ENCODE measurements around the gene SBK2. TPM values are rescaled to one million over a fixed set of nuclear protein-coding genes. Genes with fewer than 3 reads are reported as not detected.

SBK2 gene
- total RNA-seq, 3 donors from 2014 or later (not counting 1 experiment from before 2014, with no cell fraction given) = not detected

DNA sequence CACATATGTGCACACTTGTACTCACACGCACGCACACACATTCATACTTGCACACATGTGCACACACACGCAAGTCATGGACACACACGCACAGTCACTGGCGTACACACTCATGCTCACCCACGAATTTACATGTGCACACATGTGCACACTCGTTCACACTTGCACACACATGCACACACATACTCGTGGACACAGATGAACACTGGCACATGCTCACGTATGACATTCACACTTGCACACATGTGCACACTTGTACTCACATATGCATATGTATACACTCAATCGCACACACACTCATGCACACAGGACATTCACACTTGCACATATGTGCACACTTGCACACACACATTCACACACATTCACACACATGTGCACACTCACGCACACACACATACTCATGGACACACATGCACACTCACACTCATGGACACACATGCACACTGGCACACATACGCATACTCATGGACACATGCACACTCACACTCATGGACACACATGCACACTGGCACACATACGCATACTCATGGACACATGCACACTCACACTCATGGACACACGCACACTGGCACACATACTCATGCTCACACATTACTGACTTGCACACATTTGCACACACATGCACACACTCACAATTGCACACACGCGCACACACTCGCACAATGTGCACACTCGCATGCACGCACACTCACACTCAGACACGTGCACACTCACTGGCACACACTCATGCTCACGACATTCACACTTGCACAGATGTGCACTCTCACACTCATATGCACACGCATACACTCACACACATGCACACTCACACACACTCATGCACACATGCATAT lies 9.5 kb downstream of the SBK2 start:
- Histone ChIP-seq H3K36me3 (ENCODE audit: control insufficient read depth, insufficient read depth, low read length) (no peaks in the 10 kb centered on the region), H3K9me3 (ENCODE audit: control insufficient read depth, insufficient read depth, low read length) (no peaks in the 10 kb centered on the region), H3K4me1 (ENCODE audit: control insufficient read depth, insufficient read depth, low read length) (peaks cover 4% of the 10 kb centered on the region), H3K4me3 (ENCODE audit: low read length) (no peak overlapping the region), H3K27ac (ENCODE audit: low read length) (no peak overlapping the region), H3K27me3 (ENCODE audit: control insufficient read depth, insufficient read depth, low read length) (no peaks in the 10 kb centered on the region)
- no peak overlapping the region for H3K27ac Mint-ChIP-seq
- ATAC-seq (peak in 1 of 3 donors; percentile 14), DNase-seq (no peak)
- H3K4me3 Mint-ChIP-seq = no peak overlapping the region
- WGBS (ENCODE audit: insufficient coverage) = 87% methylated on average over 22 of the region's 22 CpGs
- TF ChIP-seq, protein P1, sequence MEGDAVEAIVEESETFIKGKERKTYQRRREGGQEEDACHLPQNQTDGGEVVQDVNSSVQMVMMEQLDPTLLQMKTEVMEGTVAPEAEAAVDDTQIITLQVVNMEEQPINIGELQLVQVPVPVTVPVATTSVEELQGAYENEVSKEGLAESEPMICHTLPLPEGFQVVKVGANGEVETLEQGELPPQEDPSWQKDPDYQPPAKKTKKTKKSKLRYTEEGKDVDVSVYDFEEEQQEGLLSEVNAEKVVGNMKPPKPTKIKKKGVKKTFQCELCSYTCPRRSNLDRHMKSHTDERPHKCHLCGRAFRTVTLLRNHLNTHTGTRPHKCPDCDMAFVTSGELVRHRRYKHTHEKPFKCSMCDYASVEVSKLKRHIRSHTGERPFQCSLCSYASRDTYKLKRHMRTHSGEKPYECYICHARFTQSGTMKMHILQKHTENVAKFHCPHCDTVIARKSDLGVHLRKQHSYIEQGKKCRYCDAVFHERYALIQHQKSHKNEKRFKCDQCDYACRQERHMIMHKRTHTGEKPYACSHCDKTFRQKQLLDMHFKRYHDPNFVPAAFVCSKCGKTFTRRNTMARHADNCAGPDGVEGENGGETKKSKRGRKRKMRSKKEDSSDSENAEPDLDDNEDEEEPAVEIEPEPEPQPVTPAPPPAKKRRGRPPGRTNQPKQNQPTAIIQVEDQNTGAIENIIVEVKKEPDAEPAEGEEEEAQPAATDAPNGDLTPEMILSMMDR (IDR thresholded peaks at IDR 0.05) = no peak
- peaks cover 0 to 3% of the 10 kb centered on the region in 2 donors for H3K27me3 Mint-ChIP-seq (ENCODE audit: low read depth in 2 of 2)
- intact Hi-C loops (cut with micrococcal nuclease) = no loop called here
- no peaks in the 10 kb centered on the region for H3K9me3 Mint-ChIP-seq
- no peaks in the 10 kb centered on the region for H3K36me3 Mint-ChIP-seq
- no peaks in the 10 kb centered on the region for H3K4me1 Mint-ChIP-seq

DNA sequence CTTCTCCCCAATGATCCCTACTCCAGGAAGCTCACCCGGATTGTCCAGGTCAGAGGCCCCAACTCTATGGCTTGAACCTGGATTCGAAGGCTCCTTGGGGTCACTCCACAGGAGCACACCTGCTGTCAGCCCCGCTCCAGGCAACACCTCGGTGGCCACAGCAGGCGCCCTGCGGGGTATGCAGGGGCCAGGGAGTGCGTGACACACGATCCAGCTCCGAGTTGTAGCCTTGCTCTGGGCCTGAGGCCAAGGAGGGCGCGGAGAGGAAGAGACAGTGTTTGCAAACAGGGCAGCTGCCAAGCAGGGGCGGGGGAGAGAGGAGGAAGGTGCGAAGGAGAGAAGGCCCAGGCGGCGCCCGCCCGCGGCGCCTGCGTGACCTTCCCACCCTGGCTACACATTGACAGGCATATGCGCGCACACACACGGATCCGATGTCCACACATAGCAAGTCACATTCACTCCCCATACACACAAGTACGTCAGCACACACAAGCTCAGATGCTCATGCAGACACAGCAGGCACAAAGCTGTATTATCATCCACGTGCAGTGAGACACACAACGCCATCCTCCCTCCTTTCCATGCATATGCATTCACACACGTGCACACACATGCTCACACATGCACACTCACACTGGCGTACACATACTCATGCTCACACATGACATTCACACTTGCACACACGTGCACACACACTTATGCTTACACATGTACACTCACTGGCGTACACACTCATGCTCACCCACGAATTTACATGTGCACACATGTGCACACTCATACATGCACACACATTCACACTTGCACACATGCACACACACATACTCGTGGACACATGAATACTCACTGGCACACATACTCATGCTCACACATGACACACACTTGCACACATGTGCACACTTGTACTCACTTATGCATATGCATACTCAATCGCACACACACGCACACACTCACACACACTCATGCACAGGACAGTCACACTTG lies 10.4 kb downstream of the SBK2 start:
- peak; percentile 49 to 79 (median 57) for ATAC-seq
- 35% methylated on average over 35 of the region's 35 CpGs for WGBS (ENCODE audit: insufficient coverage)

DNA sequence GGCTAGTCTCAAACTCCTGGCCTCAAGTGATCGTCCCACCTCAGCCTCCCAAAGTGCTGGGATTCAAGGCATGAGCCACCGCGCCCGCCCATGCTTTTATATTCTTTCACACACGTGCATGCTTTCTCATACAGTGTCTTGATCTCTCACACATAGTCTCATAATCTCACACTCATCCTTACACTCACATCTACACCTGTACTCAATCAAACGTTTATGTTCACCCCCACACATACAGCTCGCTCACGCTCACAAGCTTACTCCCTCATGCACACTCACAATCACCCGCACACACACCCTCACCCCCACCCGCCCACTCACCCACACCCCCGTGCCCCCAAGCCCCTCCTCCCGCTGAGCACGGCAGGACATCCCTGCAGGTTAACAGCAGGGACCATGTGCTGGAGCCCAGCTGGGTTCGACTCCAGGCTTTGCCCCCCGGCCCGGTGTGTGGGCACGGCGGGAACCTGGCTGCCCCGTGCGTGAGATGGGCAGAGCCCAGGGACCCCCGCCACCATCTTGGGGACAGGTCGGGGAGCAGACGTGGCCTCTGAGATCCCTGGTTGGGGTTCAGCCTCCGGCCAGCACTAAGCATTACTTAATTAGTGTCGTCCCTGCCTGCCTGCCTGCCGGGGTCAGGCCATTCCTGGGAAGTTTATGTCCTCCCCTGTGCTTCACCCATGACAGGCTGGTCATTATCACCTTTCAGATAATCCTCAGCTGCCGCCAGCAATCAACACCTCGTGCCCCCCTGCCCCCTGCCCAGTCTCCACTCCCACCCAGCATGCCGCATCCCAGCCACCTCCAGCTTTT lies 11.4 kb downstream of the SBK2 start:
- Mint-ChIP-seq H3K4me3 (no peak overlapping the region), H3K4me1 (no peaks in the 10 kb centered on the region), H3K9me3 (no peaks in the 10 kb centered on the region), H3K36me3 (no peaks in the 10 kb centered on the region), H3K27me3 (ENCODE audit: low read depth in 2 of 2) (peaks cover 0 to 3% of the 10 kb centered on the region in 2 donors), H3K27ac (no peak overlapping the region)
- DNase-seq (no peak), ATAC-seq (no peak)
- 83% methylated on average over 28 of the region's 29 CpGs for WGBS (ENCODE audit: insufficient coverage)
- no peaks in the 10 kb centered on the region for H3K27me3 ChIP-seq (ENCODE audit: control insufficient read depth, insufficient read depth, low read length)
- TF ChIP-seq, protein P1 (IDR thresholded peaks at IDR 0.05) = no peak
- peaks cover 4% of the 10 kb centered on the region for H3K4me1 ChIP-seq (ENCODE audit: control insufficient read depth, insufficient read depth, low read length)
- intact Hi-C loops (cut with micrococcal nuclease) = no loop called here
- H3K9me3 ChIP-seq (ENCODE audit: control insufficient read depth, insufficient read depth, low read length) = no peaks in the 10 kb centered on the region
- no peak overlapping the region for H3K27ac ChIP-seq (ENCODE audit: low read length)
- H3K36me3 ChIP-seq (ENCODE audit: control insufficient read depth, insufficient read depth, low read length) = no peaks in the 10 kb centered on the region
- H3K4me3 ChIP-seq (ENCODE audit: low read length) = no peak overlapping the region

More for the DNA sequence above, 10.4 kb downstream of the SBK2 start:
- Histone ChIP-seq H3K27me3 (ENCODE audit: control insufficient read depth, insufficient read depth, low read length) (no peaks in the 10 kb centered on the region), H3K4me3 (ENCODE audit: low read length) (no peak overlapping the region), H3K4me1 (ENCODE audit: control insufficient read depth, insufficient read depth, low read length) (peaks cover 4% of the 10 kb centered on the region), H3K9me3 (ENCODE audit: control insufficient read depth, insufficient read depth, low read length) (no peaks in the 10 kb centered on the region), H3K27ac (ENCODE audit: low read length) (no peak overlapping the region), H3K36me3 (ENCODE audit: control insufficient read depth, insufficient read depth, low read length) (no peaks in the 10 kb centered on the region)
- Mint-ChIP-seq H3K9me3 (no peaks in the 10 kb centered on the region), H3K36me3 (no peaks in the 10 kb centered on the region), H3K27me3 (ENCODE audit: low read depth in 2 of 2) (peaks cover 0 to 3% of the 10 kb centered on the region in 2 donors), H3K4me3 (no peak overlapping the region), H3K4me1 (no peaks in the 10 kb centered on the region), H3K27ac (no peak overlapping the region)
- intact Hi-C loops (cut with micrococcal nuclease) = no loop called here
- no peak for DNase-seq
- TF ChIP-seq, protein P1 (IDR thresholded peaks at IDR 0.05) = no peak
